Stomach (tissue), 9 donors: Measurements from ENCODE around the gene MFSD12. TPM values are rescaled to one million over a fixed set of nuclear protein-coding genes. Genes with fewer than 3 reads are reported as not detected.

Experiments
- DNase-seq, 2 donors: peaks; one replicate each; pipeline versions ENCODE4 v3.0.0 to v3.0.0-alpha.2; 2013 to 2019
- H3K27ac ChIP-seq, 5 donors: fragments of 200-600 bp in 4 of 5; sonication (generic) in 4 of 5; one replicate each; pipeline ENCODE4 v1.5.1; 2013 to 2019; ENCODE audit warnings: mild to moderate bottlenecking in 1 of 5, moderate library complexity in 1 of 5
- H3K27me3 ChIP-seq, 3 donors: fragments of 200-600 bp; sonication (generic); one replicate each; pipeline ENCODE4 v1.5.1; 2017 to 2019; ENCODE audit warnings: mixed run types in 1 of 3
- H3K36me3 ChIP-seq, 4 donors: fragments of 200-600 bp; sonication (generic); 1 replicate in 3 of 4; 2 replicates in 1 of 4; pipeline ENCODE4 v1.5.1; 2016 to 2019
- H3K4me1 ChIP-seq, 4 donors: fragments of 200-600 bp; sonication (generic); one replicate each; pipeline ENCODE4 v1.5.1; 2016 to 2019
- H3K4me3 ChIP-seq, 4 donors: fragments of 200-600 bp; sonication (generic) in 3 of 4; one replicate each; pipeline ENCODE4 v1.5.1; 2016 to 2019; ENCODE audit warnings: mild to moderate bottlenecking in 1 of 4
- H3K9me3 ChIP-seq, 4 donors: fragments of 200-600 bp; sonication (generic); one replicate each; pipeline ENCODE4 v1.5.1; 2016 to 2019
- EP300 ChIP-seq: sonication (generic); formaldehyde crosslinking; IDR thresholded peaks from one replicate; pipeline ENCODE4 v1.6.1; 2017; ENCODE audit warnings: antibody characterized with exemption
- POLR2A ChIP-seq, 4 donors: fragments of 450-650 bp; IDR thresholded peaks; one replicate each; pipeline ENCODE4 v1.6.1; 2016; ENCODE audit warnings: antibody characterized with exemption in 4 of 4, control low read depth in 2 of 4, mild to moderate bottlenecking in 1 of 4, moderate library complexity in 1 of 4
- POLR2AphosphoS5 ChIP-seq, 3 donors: sonication (generic); formaldehyde crosslinking; IDR thresholded peaks; one replicate each; pipeline ENCODE4 v1.6.1; 2016; ENCODE audit warnings: antibody characterized with exemption in 3 of 3
- WGBS, 5 donors: extraction: QIAGEN DNeasy Blood & Tissue Kit in 3 of 5; methylation state at CpG; one replicate each; pipeline versions ENCODE4 v1.1.5 to v1.1.7; 2013 to 2018; 5-methylcytosine and 5-hydroxymethylcytosine counted together
- intact Hi-C: fragments of 100-400 bp; cut with DNase I; formaldehyde crosslinking; loops from one replicate; pipeline ENCODE4 v1.15.1; 2023; ENCODE audit warnings: low total_unique reads
- polyA plus RNA-seq, 3 donors: library from polyadenylated mRNA; stranded (reverse); fragments of 200-250 nt; gene quantifications; one replicate each; pipeline ENCODE4 v1.2.3, GENCODE V29; 2013
- total RNA-seq, 5 donors: library from RNA; depleted of rRNA; stranded (reverse); fragments of >200 nt; gene quantifications; one replicate each; pipeline versions ENCODE4 v1.1.0 to v1.2.3, GENCODE V29; 2014 to 2016
- TF ChIP-seq, protein P1 (sequence below), 7 experiments: fragments of 450-650 bp in 4 of 7; fragments of 200-600 bp in 3 of 7; sonication (generic) in 3 of 7; IDR thresholded peaks; one replicate each; pipeline ENCODE4 v1.5.1; 2016 to 2019; ENCODE audit warnings: antibody characterized with exemption in 7 of 7, control low read depth in 2 of 7, mild to moderate bottlenecking in 1 of 7
- donor health status: healthy with polysubstance abuse.
- donor health status: Bipolar disorder and iron deficiency.
- donor health status: healthy.

MFSD12 gene
- total and polyA plus RNA-seq, 8 donors = 0.58 to 96.4 (median 34.8) TPM

DNA sequence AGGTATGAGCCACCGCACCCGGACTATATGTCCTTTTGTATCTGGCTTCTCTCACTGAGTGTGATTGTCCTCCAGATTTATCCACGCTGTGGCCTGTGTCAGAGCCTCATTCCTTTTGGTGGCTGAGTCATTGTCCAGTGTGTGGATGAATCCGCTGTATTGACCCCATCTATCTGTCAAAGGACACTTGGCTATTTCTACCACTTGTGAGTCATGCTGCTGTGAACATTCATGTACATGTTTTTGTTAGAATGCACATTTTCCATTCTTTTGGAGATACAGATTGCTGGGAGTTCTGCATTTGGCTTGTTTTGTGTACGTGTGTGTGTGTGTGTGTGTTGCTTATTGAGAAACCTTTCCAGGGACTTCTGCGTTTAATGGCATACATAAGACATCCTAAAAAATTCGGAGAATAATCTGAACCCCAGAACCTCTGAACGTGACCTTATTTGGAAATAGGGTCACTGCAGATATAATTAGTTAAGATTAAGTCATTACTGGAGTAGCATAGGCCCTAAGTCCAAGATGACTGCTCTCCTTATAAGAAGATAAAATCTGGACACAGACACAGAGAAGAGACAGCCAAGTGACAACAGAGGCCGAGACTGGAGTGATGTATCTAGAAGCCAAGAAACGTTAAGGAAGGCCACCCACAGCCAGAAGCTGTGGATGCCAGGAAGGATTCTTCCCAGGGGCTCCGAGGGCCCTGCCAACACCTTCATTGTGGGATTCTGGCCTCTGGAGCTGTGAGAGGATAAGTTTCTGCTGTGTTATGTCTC, 23.0 kb upstream of the MFSD12 start:
- no peak overlapping the region for H3K4me3 ChIP-seq
- H3K27ac ChIP-seq = peak overlapping the region in 4 of 5 donors; percentile 22 to 74 (median 64)
- no peak for DNase-seq
- WGBS, 5 donors = 41 to 61% (median 50%) methylated on average over 11 of the region's 11 CpGs
- intact Hi-C loops = no loop called here
- H3K27me3 ChIP-seq = peaks cover 0 to 15% (median 5%) of the 10 kb centered on the region in 3 donors
- peaks cover 0 to 14% (median 10%) of the 10 kb centered on the region in 4 donors for H3K36me3 ChIP-seq
- no peaks in the 10 kb centered on the region for H3K9me3 ChIP-seq
- TF ChIP-seq EP300 = no peak
- TF ChIP-seq, protein P1, sequence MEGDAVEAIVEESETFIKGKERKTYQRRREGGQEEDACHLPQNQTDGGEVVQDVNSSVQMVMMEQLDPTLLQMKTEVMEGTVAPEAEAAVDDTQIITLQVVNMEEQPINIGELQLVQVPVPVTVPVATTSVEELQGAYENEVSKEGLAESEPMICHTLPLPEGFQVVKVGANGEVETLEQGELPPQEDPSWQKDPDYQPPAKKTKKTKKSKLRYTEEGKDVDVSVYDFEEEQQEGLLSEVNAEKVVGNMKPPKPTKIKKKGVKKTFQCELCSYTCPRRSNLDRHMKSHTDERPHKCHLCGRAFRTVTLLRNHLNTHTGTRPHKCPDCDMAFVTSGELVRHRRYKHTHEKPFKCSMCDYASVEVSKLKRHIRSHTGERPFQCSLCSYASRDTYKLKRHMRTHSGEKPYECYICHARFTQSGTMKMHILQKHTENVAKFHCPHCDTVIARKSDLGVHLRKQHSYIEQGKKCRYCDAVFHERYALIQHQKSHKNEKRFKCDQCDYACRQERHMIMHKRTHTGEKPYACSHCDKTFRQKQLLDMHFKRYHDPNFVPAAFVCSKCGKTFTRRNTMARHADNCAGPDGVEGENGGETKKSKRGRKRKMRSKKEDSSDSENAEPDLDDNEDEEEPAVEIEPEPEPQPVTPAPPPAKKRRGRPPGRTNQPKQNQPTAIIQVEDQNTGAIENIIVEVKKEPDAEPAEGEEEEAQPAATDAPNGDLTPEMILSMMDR (IDR thresholded peaks at IDR 0.05) = no peak
- TF ChIP-seq POLR2A (IDR thresholded peaks at IDR 0.05) = no peak
- peak in 1 of 3 donors; percentile 58 for TF ChIP-seq POLR2AphosphoS5 (IDR thresholded peaks at IDR 0.05)
- H3K4me1 ChIP-seq = peaks cover 12 to 31% (median 19%) of the 10 kb centered on the region in 4 donors

DNA sequence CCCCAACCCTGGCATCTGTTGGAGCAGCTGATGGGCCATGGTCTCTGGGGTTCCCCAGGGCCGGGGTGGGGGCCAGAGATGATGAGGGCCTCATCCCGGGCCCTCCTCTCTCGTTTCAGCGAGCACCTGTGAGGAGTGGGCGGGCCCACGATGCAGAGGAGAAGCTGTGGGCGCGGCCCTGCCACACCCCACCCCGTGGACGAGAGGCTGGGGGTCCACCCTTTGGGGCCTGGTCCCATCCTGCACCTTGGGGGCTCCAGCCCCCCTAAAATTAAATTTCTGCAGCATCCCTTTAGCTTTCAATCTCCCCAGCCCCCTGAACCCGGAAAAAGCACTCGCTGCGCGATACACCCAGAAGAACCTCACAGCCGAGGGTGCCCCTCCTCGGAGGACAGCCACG, 21.0 kb upstream of the MFSD12 start:
- Histone ChIP-seq H3K36me3 (peaks cover 0 to 24% (median 19%) of the 10 kb centered on the region in 4 donors), H3K4me1 (peaks cover 13 to 40% (median 31%) of the 10 kb centered on the region in 4 donors), H3K4me3 (no peak overlapping the region), H3K9me3 (no peaks in the 10 kb centered on the region), H3K27me3 (no peaks in the 10 kb centered on the region), H3K27ac (peak overlapping the region in 2 of 5 donors; percentile 60 to 74)
- DNase-seq = no peak
- TF ChIP-seq POLR2A (IDR thresholded peaks at IDR 0.05) (no peak), POLR2AphosphoS5 (IDR thresholded peaks at IDR 0.05) (no peak), EP300 (no peak)
- TF ChIP-seq, protein P1 (IDR thresholded peaks at IDR 0.05) = no peak
- intact Hi-C loops = no loop called here
- WGBS, 5 donors = 73 to 80% (median 77%) methylated on average over 17 of the region's 17 CpGs

DNA sequence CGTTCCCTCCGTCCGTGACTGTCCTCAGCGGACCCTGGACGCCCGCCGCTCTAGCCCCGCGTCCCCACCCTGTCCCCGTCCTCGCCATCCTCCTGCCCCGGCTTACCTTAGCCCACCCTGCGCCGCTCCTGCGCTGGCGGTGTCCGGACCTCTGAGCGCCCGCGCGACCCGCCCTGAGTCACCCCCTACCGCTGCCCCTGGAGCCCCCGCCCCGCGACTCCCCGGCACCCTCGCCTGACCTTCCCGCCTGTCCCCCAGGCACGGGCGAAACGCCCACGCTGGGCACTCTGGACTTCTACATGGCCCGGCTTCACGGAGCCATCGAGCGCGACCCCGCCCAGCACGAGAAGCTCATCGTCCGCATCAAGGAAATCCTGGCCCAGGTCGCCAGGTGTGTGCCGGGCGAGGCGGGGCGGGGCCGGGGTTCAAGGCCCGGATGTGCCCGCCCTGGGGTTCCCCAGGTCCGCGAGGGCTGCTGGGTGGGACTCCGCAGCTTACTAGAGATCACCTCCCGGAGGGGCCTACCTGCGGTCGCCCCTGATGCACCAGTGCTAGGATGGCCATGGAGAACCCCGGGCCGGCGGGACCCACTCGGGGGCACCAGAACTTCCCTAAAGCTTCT, 20.4 kb upstream of the MFSD12 start:
- H3K9me3 ChIP-seq = no peaks in the 10 kb centered on the region
- peaks cover 0 to 24% (median 19%) of the 10 kb centered on the region in 4 donors for H3K36me3 ChIP-seq
- 73 to 90% (median 88%) methylated on average over 40 to 60 of the region's 60 CpGs for WGBS, 5 donors
- no peaks in the 10 kb centered on the region for H3K27me3 ChIP-seq
- DNase-seq = no peak
- peaks cover 14 to 41% (median 34%) of the 10 kb centered on the region in 4 donors for H3K4me1 ChIP-seq
- H3K4me3 ChIP-seq = no peak overlapping the region
- intact Hi-C loops = no loop called here
- no peak for TF ChIP-seq POLR2A (IDR thresholded peaks at IDR 0.05)
- TF ChIP-seq, protein P1 (IDR thresholded peaks at IDR 0.05) = no peak
- no peak for TF ChIP-seq EP300
- TF ChIP-seq POLR2AphosphoS5 (IDR thresholded peaks at IDR 0.05) = no peak
- peak overlapping the region in 3 of 5 donors; percentile 25 to 82 (median 68) for H3K27ac ChIP-seq

DNA sequence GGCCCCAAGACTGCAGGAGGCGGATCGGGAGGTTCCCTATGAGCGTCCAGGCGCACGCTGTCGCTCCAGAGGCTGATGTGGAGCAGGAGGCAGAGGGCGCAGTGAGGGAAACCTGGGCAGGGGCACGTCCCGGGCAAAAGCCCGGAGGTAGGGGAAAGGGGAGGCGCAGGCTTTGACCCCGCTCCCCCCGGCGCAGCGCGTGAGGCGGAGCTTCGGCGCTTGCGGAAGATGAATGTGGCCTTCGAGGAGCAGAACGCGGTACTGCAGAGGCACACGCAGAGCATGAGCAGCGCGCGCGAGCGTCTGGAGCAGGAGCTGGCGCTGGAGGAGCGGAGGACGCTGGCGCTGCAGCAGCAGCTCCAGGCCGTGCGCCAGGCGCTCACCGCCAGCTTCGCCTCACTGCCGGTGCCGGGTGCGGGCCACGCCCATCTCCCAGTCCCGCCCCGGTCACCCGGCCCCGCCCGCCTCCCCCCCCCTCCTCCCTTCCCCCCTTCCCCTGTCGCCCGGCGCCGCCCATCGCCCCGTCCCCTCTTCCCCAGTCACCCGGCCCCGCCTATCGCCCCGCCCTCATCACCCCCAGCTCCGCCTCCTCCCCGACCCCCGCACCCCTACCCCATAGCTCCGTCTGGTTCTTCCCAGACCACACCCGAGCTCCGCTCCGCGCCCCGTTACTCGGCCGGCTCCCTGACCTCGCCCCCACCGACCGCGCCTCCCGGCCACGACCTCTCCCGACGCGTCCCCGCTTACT, 19.5 kb upstream of the MFSD12 start:
- no peaks in the 10 kb centered on the region for H3K27me3 ChIP-seq
- TF ChIP-seq POLR2AphosphoS5 (IDR thresholded peaks at IDR 0.05) = no peak
- no peak for TF ChIP-seq POLR2A (IDR thresholded peaks at IDR 0.05)
- TF ChIP-seq, protein P1 (IDR thresholded peaks at IDR 0.05) = no peak
- TF ChIP-seq EP300 = no peak
- peak overlapping the region; percentile 12 to 82 (median 25) for H3K27ac ChIP-seq
- WGBS, 5 donors = 28 to 75% (median 62%) methylated on average over 38 to 77 of the region's 78 CpGs
- no peaks in the 10 kb centered on the region for H3K9me3 ChIP-seq
- peaks cover 0 to 24% (median 19%) of the 10 kb centered on the region in 4 donors for H3K36me3 ChIP-seq
- peak overlapping the region; percentile 26 to 45 (median 36) for H3K4me3 ChIP-seq
- H3K4me1 ChIP-seq = peaks cover 18 to 46% (median 39%) of the 10 kb centered on the region in 4 donors
- peak; percentile 48 to 91 for DNase-seq
- intact Hi-C loops = no loop called here
